ENCODE results near the gene PCDHAC2. TPM values are rescaled to one million over a fixed set of nuclear protein-coding genes. Genes with fewer than 3 reads are reported as not detected.

PCDHAC2 gene
- total and polyA plus RNA-seq, 4 donors: 0.50 to 1.8 (median 0.78) TPM

DNA sequence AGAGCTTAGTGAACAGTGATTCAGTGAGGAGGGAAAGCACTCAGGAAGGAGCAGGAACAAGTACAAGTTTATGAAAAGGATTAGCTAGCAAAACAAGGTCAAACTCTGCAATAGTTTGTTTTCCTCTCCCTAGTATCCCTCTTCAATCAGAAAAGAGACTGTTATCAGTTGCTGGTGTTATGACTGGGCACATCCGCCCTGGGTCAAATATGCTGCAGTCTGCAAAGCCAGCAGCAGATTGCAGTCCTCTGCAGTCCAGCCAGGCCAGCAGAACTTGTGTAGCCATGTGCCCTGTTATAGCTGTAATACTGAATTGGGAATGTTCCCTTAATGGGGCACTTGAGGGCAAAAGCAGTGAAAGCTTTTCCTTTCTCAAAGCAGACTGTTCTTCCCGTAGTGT lies 12.0 kb downstream of the PCDHAC2 start:
- no peaks in the 10 kb centered on the region for H3K27me3 ChIP-seq (ENCODE audit: control insufficient read depth in 4 of 4, insufficient read depth in 4 of 4, low read length in 3 of 4)
- H3K36me3 ChIP-seq (ENCODE audit: control insufficient read depth in 4 of 4, insufficient read depth in 3 of 4, low read depth in 1 of 4, low read length in 3 of 4): no peaks in the 10 kb centered on the region
- TF ChIP-seq TAF1 (conservative IDR thresholded peaks at IDR 0.05): no peak
- TF ChIP-seq, protein P1, sequence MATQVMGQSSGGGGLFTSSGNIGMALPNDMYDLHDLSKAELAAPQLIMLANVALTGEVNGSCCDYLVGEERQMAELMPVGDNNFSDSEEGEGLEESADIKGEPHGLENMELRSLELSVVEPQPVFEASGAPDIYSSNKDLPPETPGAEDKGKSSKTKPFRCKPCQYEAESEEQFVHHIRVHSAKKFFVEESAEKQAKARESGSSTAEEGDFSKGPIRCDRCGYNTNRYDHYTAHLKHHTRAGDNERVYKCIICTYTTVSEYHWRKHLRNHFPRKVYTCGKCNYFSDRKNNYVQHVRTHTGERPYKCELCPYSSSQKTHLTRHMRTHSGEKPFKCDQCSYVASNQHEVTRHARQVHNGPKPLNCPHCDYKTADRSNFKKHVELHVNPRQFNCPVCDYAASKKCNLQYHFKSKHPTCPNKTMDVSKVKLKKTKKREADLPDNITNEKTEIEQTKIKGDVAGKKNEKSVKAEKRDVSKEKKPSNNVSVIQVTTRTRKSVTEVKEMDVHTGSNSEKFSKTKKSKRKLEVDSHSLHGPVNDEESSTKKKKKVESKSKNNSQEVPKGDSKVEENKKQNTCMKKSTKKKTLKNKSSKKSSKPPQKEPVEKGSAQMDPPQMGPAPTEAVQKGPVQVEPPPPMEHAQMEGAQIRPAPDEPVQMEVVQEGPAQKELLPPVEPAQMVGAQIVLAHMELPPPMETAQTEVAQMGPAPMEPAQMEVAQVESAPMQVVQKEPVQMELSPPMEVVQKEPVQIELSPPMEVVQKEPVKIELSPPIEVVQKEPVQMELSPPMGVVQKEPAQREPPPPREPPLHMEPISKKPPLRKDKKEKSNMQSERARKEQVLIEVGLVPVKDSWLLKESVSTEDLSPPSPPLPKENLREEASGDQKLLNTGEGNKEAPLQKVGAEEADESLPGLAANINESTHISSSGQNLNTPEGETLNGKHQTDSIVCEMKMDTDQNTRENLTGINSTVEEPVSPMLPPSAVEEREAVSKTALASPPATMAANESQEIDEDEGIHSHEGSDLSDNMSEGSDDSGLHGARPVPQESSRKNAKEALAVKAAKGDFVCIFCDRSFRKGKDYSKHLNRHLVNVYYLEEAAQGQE (IDR thresholded peaks at IDR 0.05): peak; percentile 65
- peak in 1 of 2 donors; percentile 9 for TF ChIP-seq GABPA (IDR thresholded peaks at IDR 0.05 in 1 of 2, conservative IDR thresholded peaks at IDR 0.05 in 1 of 2)
- no peak for TF ChIP-seq HNF4G (IDR thresholded peaks at IDR 0.05)
- no peak for TF ChIP-seq SP1 (IDR thresholded peaks at IDR 0.05)
- no peak for TF ChIP-seq EGR1 (IDR thresholded peaks at IDR 0.05; ENCODE audit: low read depth in 2 of 2)
- no peak for TF ChIP-seq RAD21 (IDR thresholded peaks at IDR 0.05)
- no peak for TF ChIP-seq YY1 (IDR thresholded peaks at IDR 0.05)
- no peak for TF ChIP-seq FOXA1 (IDR thresholded peaks at IDR 0.05)
- TF ChIP-seq RXRA (IDR thresholded peaks at IDR 0.05): peak in 1 of 2 donors; percentile 19
- TF ChIP-seq NR2F2 (IDR thresholded peaks at IDR 0.05): peak; percentile 61
- TF ChIP-seq, protein P2, sequence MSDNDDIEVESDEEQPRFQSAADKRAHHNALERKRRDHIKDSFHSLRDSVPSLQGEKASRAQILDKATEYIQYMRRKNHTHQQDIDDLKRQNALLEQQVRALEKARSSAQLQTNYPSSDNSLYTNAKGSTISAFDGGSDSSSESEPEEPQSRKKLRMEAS (IDR thresholded peaks at IDR 0.05): peak; percentile 22
- TF ChIP-seq, protein P3, sequence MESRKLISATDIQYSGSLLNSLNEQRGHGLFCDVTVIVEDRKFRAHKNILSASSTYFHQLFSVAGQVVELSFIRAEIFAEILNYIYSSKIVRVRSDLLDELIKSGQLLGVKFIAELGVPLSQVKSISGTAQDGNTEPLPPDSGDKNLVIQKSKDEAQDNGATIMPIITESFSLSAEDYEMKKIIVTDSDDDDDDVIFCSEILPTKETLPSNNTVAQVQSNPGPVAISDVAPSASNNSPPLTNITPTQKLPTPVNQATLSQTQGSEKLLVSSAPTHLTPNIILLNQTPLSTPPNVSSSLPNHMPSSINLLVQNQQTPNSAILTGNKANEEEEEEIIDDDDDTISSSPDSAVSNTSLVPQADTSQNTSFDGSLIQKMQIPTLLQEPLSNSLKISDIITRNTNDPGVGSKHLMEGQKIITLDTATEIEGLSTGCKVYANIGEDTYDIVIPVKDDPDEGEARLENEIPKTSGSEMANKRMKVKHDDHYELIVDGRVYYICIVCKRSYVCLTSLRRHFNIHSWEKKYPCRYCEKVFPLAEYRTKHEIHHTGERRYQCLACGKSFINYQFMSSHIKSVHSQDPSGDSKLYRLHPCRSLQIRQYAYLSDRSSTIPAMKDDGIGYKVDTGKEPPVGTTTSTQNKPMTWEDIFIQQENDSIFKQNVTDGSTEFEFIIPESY (IDR thresholded peaks at IDR 0.05): no peak
- no peak for TF ChIP-seq JUND (IDR thresholded peaks at IDR 0.05)
- H3K4me1 ChIP-seq (ENCODE audit: control insufficient read depth in 4 of 4, insufficient read depth in 4 of 4, low read length in 3 of 4): peaks cover 1 to 32% (median 27%) of the 10 kb centered on the region in 4 donors
- 38% methylated on average over 2 of the region's 2 CpGs for WGBS
- DNase-seq (ENCODE audit: low spot score): no peak
- no peak overlapping the region for H3K4me3 ChIP-seq (ENCODE audit: low read depth in 1 of 3, low read length in 3 of 3)
- peak overlapping the region; percentile 71 to 74 for H3K27ac ChIP-seq (ENCODE audit: low read depth in 1 of 2, low read length in 2 of 2)
- no peak overlapping the region for H3K9ac ChIP-seq (ENCODE audit: low read depth in 1 of 2, low read length in 2 of 2)
- no peaks in the 10 kb centered on the region for H3K9me3 ChIP-seq (ENCODE audit: control insufficient read depth in 4 of 4, low read length in 3 of 4)

DNA sequence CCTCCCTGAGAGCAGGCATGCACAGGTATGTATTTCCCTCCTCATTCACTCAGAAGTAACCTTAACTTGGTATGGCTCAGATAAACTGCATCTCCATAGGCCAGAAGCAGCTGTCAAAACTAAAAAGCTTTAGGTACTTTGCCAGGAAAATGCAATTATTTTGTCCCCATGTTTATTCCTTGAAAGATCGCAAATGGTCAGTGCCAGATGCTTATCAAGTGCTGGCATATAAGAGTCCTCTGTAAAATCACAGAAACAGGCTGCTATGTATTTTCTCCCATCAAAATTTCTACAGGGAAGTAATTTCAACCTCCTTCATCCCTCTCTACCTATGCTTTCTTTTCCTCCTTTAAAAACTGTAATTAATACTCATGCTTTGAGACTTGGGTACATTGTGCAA lies 12.7 kb downstream of the PCDHAC2 start:
- no peak for DNase-seq (ENCODE audit: low spot score)
- H3K27ac ChIP-seq (ENCODE audit: low read depth in 1 of 2, low read length in 2 of 2): no peak overlapping the region
- 84% methylated on average over 1 of the region's 1 CpG for WGBS
- no peak overlapping the region for H3K9ac ChIP-seq (ENCODE audit: low read depth in 1 of 2, low read length in 2 of 2)
- H3K27me3 ChIP-seq (ENCODE audit: control insufficient read depth in 4 of 4, insufficient read depth in 4 of 4, low read length in 3 of 4): no peaks in the 10 kb centered on the region
- H3K4me3 ChIP-seq (ENCODE audit: low read depth in 1 of 3, low read length in 3 of 3): no peak overlapping the region
- H3K9me3 ChIP-seq (ENCODE audit: control insufficient read depth in 4 of 4, low read length in 3 of 4): no peaks in the 10 kb centered on the region
- no peaks in the 10 kb centered on the region for H3K36me3 ChIP-seq (ENCODE audit: control insufficient read depth in 4 of 4, insufficient read depth in 3 of 4, low read depth in 1 of 4, low read length in 3 of 4)
- H3K4me1 ChIP-seq (ENCODE audit: control insufficient read depth in 4 of 4, insufficient read depth in 4 of 4, low read length in 3 of 4): peaks cover 1 to 32% (median 27%) of the 10 kb centered on the region in 4 donors
- no peak for TF ChIP-seq EGR1 (IDR thresholded peaks at IDR 0.05; ENCODE audit: low read depth in 2 of 2)
- TF ChIP-seq NR2F2 (IDR thresholded peaks at IDR 0.05): no peak
- TF ChIP-seq RXRA (IDR thresholded peaks at IDR 0.05): no peak
- no peak for TF ChIP-seq FOXA2 (IDR thresholded peaks at IDR 0.05)
- TF ChIP-seq, protein P2 (IDR thresholded peaks at IDR 0.05): no peak
- TF ChIP-seq, protein P3 (IDR thresholded peaks at IDR 0.05): no peak
- TF ChIP-seq HNF4A (conservative IDR thresholded peaks at IDR 0.05): no peak
- no peak for TF ChIP-seq JUND (IDR thresholded peaks at IDR 0.05)
- no peak for TF ChIP-seq FOXA1 (IDR thresholded peaks at IDR 0.05)
- TF ChIP-seq TAF1 (conservative IDR thresholded peaks at IDR 0.05): no peak
- TF ChIP-seq, protein P4, sequence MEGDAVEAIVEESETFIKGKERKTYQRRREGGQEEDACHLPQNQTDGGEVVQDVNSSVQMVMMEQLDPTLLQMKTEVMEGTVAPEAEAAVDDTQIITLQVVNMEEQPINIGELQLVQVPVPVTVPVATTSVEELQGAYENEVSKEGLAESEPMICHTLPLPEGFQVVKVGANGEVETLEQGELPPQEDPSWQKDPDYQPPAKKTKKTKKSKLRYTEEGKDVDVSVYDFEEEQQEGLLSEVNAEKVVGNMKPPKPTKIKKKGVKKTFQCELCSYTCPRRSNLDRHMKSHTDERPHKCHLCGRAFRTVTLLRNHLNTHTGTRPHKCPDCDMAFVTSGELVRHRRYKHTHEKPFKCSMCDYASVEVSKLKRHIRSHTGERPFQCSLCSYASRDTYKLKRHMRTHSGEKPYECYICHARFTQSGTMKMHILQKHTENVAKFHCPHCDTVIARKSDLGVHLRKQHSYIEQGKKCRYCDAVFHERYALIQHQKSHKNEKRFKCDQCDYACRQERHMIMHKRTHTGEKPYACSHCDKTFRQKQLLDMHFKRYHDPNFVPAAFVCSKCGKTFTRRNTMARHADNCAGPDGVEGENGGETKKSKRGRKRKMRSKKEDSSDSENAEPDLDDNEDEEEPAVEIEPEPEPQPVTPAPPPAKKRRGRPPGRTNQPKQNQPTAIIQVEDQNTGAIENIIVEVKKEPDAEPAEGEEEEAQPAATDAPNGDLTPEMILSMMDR (IDR thresholded peaks at IDR 0.05; ENCODE audit: low read depth, low read length, missing input control): no peak
- no peak for TF ChIP-seq RAD21 (IDR thresholded peaks at IDR 0.05)
- TF ChIP-seq, protein P5, sequence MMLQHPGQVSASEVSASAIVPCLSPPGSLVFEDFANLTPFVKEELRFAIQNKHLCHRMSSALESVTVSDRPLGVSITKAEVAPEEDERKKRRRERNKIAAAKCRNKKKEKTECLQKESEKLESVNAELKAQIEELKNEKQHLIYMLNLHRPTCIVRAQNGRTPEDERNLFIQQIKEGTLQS (IDR thresholded peaks at IDR 0.05): no peak
- no peak for TF ChIP-seq YY1 (IDR thresholded peaks at IDR 0.05)

Data from liver (tissue), 9 donors.